ENCODE results near the gene PKMYT1. TPM values are rescaled to one million over a fixed set of nuclear protein-coding genes. Genes with fewer than 3 reads are reported as not detected.

The PKMYT1 gene
- total RNA-seq, 1 donor from 2014 or later, result 6.9 TPM

GRCh38 chr16:2990891-2991290, 10.6 kb upstream of the PKMYT1 start:
- peaks cover 9% of the 10 kb centered on the region for H3K4me1 ChIP-seq
- no peaks in the 10 kb centered on the region for H3K9me3 ChIP-seq
- no peaks in the 10 kb centered on the region for H3K36me3 ChIP-seq
- TF ChIP-seq POLR2AphosphoS5 (IDR thresholded peaks at IDR 0.05; ENCODE audit: insufficient read depth in 1 of 2, low read depth in 1 of 2) (no peak), POLR2A (IDR thresholded peaks at IDR 0.05) (no peak), CTCF (IDR thresholded peaks at IDR 0.05) (no peak)
- no peaks in the 10 kb centered on the region for H3K27me3 ChIP-seq
- no peak overlapping the region for H3K4me3 ChIP-seq
- DNase-seq (ENCODE audit: extremely low spot score in 2 of 2), result no peak
- no peak overlapping the region for H3K27ac ChIP-seq
- intact Hi-C loops (cut with DNase I), result no loop called here

- intact Hi-C loops (cut with DNase I), result no loop called here
- Histone ChIP-seq H3K4me1 (peaks cover 21% of the 10 kb centered on the region), H3K9me3 (no peaks in the 10 kb centered on the region), H3K27ac (no peak overlapping the region), H3K27me3 (no peaks in the 10 kb centered on the region), H3K36me3 (no peaks in the 10 kb centered on the region), H3K4me3 (no peak overlapping the region)
- TF ChIP-seq CTCF (IDR thresholded peaks at IDR 0.05) (no peak), POLR2AphosphoS5 (IDR thresholded peaks at IDR 0.05; ENCODE audit: insufficient read depth in 1 of 2, low read depth in 1 of 2) (no peak), POLR2A (IDR thresholded peaks at IDR 0.05) (no peak)
- DNase-seq (ENCODE audit: extremely low spot score in 2 of 2), result no peak
These were observed 8.4 kb upstream of the PKMYT1 start for GRCh38 chr16:2988590-2989099.

DNA sequence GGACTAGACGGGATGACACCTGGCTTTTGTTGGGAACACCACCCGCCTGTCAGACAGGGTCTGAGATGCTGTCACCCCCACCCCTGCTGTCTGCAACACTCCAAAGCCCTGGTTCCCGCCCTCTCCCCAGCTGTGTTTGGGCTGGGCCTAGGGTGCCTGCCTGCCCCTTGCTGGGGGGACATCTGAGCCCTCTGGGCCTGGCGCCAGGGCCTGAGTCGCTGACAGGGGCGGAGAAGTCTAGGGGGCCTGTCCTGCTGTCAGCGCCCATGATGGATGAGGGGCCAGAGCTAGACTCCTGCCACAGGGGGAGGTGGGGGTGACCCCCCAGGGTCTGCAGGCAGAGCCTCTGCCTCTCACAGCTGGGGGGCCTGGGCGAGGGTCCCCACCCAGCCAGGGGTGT, 7.6 kb upstream of the PKMYT1 start:
- TF ChIP-seq CTCF (IDR thresholded peaks at IDR 0.05), result no peak
- no peak for TF ChIP-seq POLR2AphosphoS5 (IDR thresholded peaks at IDR 0.05; ENCODE audit: insufficient read depth in 1 of 2, low read depth in 1 of 2)
- TF ChIP-seq POLR2A (IDR thresholded peaks at IDR 0.05), result no peak
- Histone ChIP-seq H3K4me1 (peaks cover 27% of the 10 kb centered on the region), H3K27ac (no peak overlapping the region), H3K27me3 (no peaks in the 10 kb centered on the region), H3K4me3 (no peak overlapping the region), H3K9me3 (no peaks in the 10 kb centered on the region), H3K36me3 (no peaks in the 10 kb centered on the region)
- intact Hi-C loops (cut with DNase I), result no loop called here
- DNase-seq (ENCODE audit: extremely low spot score in 2 of 2), result no peak

- no peak for DNase-seq (ENCODE audit: extremely low spot score in 2 of 2)
- peaks cover 25% of the 10 kb centered on the region for H3K4me1 ChIP-seq
- no peaks in the 10 kb centered on the region for H3K9me3 ChIP-seq
- intact Hi-C loops (cut with DNase I), result no loop called here
- no peaks in the 10 kb centered on the region for H3K27me3 ChIP-seq
- H3K36me3 ChIP-seq, result no peaks in the 10 kb centered on the region
- no peak for TF ChIP-seq POLR2AphosphoS5 (IDR thresholded peaks at IDR 0.05; ENCODE audit: insufficient read depth in 1 of 2, low read depth in 1 of 2)
- TF ChIP-seq CTCF (IDR thresholded peaks at IDR 0.05), result no peak
- TF ChIP-seq POLR2A (IDR thresholded peaks at IDR 0.05), result no peak
- no peak overlapping the region for H3K27ac ChIP-seq
- H3K4me3 ChIP-seq, result no peak overlapping the region
These were observed 7.0 kb upstream of the PKMYT1 start for GRCh38 chr16:2987286-2987685.

DNA sequence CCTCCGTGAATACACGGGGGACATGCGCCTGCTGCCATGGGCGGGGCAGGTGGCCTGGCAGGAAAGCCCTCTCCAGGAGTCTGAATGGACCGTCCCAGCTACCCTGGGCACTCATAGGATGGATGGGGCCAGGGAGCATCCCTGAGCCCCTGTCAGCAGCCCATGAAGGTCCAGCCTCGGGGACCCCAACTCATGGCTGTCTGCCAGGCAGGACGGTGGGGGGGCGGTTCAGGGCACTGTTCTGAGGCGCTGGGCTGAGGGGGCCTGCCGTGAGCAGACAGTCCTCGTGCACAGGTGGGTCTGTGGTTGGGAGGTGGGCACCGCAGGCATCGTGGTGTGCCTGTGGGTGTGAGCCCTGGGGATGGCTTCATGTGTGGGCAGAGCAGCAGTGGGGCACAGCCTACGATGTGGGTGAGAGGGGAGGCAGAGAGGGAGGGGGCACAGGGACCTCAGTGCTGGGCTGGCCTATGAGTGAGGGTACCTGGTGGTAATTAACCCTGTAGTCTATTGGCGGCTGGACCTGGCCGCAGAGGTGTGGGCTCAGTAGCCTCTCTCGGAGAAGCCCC, 6.5 kb upstream of the PKMYT1 start:
- Histone ChIP-seq H3K4me1 (peaks cover 19% of the 10 kb centered on the region), H3K27me3 (no peaks in the 10 kb centered on the region), H3K36me3 (no peaks in the 10 kb centered on the region), H3K4me3 (no peak overlapping the region), H3K9me3 (no peaks in the 10 kb centered on the region), H3K27ac (no peak overlapping the region)
- intact Hi-C loops (cut with DNase I), result no loop called here
- no peak for DNase-seq (ENCODE audit: extremely low spot score in 2 of 2)
- TF ChIP-seq CTCF (IDR thresholded peaks at IDR 0.05), result no peak
- TF ChIP-seq POLR2AphosphoS5 (IDR thresholded peaks at IDR 0.05; ENCODE audit: insufficient read depth in 1 of 2, low read depth in 1 of 2), result no peak
- no peak for TF ChIP-seq POLR2A (IDR thresholded peaks at IDR 0.05)
